Esophagus mucosa (tissue), 1 donor: ENCODE results near the gene IPPK. TPM values are rescaled to one million over a fixed set of nuclear protein-coding genes. Genes with fewer than 3 reads are reported as not detected.
A peak's percentile ranks its signal among the peaks of the same experiment; 100 is the strongest.

Experiments
- ATAC-seq: fragments of 200-7000 bp; cut with Tn5 transposase; one replicate; pipeline ENCODE4 v1.9.1; 2020
- total RNA-seq: library from RNA; stranded (reverse); gene quantifications from one replicate; pipeline ENCODE4 v1.2.4, GENCODE V29; 2023
- donor health status: DM: yes; HTN: yes; CAD: no.

The IPPK gene
- total RNA-seq, 1 donor from 2014 or later, result 37.6 TPM

DNA sequence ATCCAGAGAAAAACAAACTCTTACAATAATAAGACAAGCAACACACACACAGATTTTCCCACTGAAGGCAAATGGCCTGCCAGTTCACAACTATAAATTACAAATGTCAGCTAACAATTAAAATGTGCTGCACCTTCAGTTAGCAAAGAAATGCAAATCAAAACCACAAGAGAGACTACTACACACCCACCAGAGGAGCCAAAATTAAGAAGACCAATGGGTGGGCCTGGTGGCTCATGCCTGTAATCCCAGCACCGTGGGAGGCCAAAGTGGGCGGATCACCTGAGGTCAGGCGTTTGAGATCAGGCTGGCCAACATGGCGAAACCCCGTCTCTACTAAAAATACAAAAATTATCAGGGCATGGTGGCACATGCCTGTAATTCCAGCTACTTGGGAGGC, 15.1 kb upstream of the IPPK start:
- ATAC-seq, result no peak

DNA sequence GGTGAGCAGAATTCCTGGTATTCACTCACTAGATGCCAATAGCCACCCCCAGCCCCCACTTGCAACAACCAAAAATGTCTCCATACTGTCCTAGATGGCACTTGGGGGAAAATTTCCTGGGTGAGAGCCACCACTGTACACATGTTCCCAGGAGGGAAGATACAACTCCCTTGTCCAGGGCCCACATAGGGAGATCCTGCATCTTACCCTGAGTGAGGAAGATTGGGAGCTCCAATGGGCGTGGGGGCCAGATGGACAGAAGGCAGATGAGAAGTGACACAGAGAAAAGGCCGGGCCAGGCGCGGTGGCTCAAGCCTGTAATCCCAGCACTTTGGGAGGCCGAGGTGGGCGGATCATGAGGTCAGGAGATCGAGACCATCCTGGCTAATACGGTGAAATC, 12.3 kb upstream of the IPPK start:
- ATAC-seq, result no peak

DNA sequence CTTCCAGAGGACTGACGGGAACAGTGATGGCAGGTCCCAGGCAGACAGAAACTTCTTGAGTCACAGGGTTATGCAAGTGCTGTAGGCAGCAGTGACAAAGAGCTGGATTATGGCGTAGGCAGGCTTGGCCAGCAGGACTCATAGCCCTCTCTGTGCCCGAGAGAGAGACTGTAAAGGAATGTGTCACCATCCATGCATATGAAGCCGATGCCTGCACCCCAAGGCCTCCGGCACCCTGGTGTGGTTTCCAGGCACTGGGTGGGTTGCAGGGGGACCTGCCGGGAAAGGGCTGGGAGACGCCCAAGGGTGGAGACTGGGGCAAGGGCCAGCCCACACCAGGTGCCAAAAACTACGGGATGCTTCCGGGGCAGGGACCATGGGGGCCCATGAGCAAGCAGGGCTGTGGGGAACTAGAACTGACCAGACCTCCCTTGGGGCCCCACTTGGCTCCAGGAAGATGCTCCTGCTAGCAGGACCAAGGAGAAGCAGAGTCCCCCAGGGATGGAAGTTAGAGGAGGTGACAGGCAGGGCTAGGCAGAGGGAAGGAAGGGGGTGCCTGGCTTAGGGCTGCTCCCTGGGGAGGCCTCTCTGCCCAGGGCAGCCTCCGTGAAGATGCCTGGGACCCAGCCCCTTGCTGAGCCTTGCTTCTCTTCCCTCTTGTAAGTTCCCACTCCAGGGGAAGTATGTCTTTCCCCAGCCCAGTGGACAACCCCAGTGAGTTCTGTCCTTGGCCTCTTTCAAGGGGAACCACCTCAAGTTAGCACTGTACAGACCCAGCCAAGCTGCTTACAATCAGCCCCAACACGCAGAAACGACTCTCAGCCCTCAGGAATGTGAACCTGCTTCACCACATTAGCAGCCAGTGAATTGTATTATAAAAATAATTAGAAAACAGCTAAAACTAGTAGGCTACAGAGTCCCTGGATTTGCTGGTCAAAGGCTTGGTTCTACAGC, 10.5 kb upstream of the IPPK start:
- peak; percentile 91 for ATAC-seq

DNA sequence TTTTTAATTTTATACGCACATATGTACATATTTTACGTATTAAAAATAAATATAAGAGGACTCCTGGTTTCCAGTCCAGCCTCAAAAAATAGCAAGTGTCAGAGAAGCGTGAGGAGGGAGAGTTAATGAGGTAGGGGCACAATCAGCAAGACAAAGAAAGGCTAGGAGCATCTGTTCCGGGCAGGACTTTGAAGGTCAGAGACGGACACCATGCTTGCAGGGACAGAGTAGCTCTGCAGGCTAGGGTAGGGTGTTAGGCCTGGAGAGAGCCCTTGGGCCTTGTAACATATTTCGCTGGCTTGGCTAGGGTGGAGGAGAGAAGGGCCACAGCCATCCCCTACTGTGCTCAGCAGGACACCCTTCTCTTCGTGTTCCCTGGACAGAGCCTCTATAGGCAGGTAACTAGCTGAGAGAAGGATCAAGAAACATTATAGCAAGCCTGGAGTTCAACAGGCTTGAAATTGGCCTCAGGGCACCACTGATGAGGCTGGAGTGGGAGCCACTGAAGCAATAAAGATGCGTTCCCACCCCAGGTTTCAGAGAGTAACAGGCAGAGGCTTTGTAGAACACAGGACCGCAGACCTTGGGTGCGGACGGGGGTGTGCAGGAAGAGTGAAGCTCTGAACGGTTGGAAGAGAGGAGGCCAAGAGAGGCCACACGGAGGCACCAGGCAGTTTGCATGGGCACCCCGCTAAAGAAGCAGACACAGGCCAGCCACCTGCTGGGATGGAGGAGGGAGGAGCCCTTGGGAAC, 9.7 kb upstream of the IPPK start:
- ATAC-seq, result no peak

DNA sequence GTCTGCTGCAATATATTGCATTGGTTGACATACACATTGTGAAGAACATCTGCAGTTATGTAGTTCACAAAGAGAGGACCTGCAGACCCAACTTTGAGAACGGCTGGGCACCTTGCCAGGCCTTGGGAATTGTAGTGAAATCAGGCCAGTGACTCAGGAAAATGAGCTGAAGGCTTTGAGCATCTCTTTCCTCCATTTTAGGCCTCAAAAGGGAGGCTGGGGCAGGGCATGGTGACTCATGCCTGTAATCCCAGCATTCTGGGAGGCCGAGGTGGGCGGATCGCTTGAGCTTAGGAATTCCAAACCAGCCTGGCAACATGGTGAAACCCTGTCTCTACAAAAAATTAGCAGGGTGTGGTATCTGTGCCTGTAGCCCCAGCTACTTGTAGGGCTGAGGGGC, 1.4 kb upstream of the IPPK start:
- ATAC-seq, result peak; percentile 41

DNA sequence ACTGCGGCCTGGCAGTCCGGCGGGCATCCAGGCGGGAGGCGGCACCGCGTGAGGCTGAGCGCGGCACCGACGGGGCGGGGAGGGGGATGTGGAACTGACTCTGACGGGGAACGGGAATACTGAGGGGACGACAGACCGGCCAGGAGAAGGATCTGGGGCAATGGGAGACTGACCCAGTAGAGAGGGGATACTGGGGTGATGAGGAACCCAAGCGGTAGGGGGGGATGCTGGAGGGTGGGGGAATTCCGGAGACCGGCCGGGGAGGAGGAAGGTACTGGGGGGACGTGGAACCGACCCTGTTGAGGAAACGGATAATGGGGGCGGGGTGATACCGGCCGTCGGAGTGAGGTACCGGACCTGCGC, 423 bp downstream of the IPPK start:
- ATAC-seq, result peak; percentile 3

DNA sequence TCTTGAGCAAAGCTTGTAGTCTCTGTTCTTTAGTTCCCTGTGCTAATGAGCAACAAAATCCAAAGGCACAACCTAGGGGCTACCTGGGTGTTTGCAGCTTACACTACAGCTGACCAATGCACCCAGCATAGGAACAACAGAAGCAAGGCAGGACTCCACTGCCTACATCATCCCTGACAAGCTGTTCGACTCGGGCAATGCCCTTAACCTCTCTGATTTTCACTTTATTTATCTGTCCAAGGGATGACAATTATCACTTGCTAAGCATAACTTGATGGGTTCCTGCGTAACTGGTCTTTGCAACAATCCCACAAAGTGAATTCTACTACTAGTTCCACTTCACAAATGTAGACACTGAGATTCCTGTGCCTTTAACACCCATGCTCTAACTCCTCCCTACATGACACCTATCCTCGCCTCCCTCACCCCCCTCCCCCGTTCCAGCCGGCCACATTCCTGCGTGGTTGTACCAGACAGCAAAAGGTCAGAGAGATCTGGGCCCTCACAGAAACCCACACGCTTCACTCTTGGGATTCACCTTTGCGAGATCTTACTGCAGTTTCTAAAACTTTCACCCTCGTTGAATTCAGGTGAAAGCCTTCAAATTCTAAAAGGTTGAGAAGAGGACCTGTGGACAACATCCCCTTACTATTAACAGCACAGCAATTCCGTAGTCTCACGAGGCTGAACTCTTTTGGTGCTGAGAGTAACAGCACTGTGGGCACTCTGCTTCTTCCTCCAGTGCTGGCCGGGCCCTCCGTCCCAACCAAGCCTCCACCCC, 995 bp downstream of the IPPK start:
- ATAC-seq, result peak; percentile 67

DNA sequence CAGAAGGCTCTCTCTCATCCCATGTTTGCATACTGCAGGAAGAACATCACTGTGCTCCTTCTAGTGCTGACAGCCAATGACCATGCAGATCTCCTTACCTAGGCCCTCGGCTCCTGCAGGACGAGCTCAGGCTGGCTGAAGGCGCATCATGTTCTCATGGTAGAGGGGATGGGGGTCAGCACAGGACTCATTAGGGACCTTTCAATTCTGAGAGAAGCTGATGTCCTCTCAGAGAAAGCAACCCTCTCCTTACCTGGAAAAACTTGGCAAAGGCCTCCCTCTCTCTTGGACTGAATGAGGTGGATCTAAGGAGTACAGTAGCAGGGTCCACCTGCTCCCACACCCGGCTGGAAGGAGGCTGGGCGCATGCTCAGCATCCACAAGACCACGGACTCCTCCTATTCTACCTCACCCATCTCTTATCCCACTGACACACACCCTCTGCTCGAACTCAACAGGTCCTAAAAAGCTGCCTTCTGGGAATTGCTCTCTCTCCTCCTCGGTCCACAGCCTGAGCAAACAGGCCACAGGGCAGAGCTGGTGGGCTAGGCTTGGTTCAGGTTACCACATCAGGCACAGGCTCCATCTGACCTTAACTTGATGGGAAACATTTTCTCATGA, 2.9 kb downstream of the IPPK start:
- ATAC-seq, result no peak

DNA sequence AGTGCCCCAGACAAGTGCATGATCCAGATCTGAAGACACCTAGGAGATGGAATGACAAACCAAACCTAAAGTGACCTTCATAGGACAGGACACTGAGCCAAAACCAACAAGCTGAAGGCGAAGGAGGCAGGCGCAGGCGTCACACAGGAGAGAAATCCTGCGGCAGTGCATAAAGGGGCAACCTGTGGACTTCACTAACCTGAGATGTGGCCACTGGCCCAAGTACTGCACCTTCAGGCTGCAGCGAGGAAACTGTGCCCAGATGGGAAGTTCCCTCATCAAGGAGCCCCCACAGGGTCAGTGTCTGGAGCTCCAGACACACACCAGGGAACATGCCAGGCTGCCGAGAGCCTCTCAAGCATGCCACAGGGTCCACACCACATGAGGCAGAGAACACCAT, 3.7 kb downstream of the IPPK start:
- no peak for ATAC-seq

DNA sequence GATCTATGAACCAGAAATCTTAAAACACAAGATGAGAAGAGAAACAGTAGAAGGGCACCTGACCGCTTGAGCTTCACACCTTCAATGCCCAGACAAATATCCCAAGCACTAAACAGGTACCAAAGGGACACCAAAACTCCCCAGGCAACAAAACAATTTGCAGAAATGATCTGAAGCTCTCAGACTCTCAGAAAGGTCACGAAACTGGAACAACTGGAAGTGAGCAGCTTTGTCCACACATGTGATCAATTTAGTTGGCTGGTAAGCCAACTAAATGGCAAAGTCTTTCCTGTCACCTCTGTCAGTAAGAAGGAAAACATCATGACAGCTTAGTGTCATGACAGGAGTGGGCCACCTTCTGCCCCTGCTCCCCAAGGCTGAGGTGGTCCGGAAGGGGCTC, 4.1 kb downstream of the IPPK start:
- ATAC-seq, result no peak

DNA sequence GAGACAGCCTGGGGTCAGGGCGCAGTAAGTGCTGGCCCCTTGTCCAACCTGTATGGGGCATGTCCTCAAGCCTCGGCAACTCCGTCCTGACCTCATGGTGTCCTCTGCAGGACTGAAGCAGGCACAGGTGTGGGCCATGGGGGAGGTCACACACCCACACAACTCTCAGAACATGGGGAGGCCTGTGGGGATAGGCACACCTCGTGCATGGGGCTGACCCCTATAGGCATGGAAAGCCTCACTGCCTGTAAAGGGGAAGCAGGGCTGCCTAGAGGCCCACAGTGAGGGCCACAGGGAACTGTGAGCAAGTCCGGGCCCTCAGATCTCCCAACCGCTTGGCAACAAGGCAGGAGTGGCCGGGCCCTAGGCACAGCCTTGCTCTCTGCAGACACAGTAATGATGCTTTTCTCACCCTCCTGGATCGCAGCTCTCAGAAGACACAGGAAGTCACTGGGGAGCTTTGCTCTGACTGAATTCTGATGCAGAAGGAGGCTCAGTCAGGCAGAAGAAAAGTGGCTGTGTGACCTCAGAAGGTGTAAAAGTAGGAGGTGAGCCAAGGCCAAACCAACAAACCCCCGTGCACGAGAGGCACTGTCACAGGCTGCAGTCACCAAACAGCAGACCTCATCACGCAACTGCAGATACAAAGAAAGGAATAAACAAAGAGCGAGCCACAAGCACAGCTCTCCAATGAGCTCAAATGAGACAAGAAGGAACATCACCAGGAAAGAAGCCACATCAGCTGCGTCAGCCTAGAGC, 5.4 kb downstream of the IPPK start:
- peak; percentile 2 for ATAC-seq

DNA sequence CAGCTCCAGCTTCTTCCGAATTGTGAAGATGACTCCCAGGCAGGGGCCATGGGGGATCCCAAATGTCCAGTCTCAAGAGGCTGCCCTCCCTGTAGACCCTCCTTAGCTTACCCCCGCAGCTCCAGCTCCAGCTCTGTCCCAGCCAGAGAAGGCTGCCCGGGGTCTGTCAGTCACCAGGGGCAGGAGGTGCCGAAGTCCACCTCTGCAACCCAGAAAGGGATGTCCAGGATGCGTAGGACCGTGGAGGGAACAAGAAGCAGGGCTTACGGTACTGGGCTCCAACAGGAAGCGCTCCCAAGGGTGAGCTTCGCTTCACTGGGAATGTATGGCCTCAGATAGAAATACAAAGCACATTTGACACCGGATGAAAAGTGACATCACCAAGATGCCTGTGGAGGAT, 6.0 kb downstream of the IPPK start:
- peak; percentile 2 for ATAC-seq

DNA sequence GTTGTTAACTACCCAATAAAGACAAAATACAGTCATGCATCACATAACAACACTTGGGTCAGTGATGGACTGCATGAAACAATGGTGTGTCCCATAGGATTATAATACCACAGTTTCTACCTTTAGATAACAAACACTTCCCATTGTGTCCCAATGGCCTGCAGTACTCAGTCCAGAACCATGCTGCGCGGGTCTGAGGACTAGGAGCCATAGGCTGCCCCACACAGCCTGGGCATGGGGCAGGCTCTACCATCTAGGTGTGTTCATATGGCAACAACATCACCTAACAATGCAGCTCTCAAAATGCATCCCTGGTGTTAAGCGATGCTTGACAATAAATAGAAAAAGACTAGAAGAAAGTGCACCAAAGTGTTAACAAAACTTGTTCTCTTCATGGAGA, 6.8 kb downstream of the IPPK start:
- ATAC-seq, result no peak

DNA sequence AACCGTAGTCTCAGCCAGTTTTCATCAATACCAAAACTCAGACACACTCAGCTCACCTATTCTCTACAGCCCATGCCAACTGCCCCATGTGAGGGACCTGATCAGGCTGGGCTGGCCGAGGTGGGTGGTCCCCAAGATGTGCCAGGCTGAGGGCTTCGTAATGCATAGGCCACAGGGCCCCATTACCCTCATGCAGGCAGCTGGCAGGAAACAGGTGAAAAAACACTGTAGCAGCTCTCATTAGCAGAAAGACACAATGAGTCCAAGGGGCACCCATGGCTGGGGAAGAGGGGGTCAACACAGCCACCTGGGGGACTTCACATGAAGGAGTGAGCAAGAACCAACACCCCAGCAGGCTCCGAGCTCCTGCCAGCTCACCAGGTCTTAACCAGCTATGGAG, 8.2 kb downstream of the IPPK start:
- no peak for ATAC-seq

DNA sequence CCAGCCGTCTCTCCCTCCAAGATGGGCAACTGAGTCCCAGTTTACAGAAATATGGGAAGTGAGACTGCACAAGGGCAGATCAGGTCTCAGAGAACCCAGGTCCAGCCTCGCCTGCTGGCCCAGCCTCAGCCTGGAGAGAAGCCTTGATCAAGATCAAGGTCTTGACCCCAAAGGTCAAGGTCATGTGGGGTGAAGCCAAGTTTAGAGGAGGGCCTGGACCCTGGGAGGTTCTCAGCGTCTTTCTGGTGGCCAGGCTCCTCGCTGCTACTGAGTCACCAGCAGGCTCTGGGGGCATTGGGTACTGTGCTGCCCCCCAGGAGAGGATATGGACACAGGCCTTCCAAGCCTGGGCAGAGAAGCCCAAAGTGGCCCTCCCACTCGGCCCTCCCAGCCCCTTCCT, 8.8 kb downstream of the IPPK start:
- ATAC-seq, result no peak

DNA sequence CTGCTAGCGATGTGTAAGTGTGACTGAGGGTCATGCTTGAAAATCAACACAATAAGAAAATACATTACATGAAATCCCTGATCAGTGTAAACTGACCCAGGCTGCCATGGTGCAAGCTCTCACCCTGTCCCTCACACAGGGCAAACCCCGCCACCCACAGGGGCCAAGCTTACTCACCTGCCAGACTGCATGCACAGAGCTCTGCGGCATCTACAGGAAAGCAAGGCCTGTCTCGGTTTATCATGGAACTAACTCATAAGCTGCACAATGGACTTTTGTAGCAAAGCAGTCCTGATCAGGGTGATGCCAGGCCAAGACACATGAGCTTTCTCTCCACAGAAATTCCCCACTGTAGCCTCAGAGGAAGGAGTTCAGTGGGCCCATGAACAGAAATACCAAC, 9.7 kb downstream of the IPPK start:
- ATAC-seq, result no peak

DNA sequence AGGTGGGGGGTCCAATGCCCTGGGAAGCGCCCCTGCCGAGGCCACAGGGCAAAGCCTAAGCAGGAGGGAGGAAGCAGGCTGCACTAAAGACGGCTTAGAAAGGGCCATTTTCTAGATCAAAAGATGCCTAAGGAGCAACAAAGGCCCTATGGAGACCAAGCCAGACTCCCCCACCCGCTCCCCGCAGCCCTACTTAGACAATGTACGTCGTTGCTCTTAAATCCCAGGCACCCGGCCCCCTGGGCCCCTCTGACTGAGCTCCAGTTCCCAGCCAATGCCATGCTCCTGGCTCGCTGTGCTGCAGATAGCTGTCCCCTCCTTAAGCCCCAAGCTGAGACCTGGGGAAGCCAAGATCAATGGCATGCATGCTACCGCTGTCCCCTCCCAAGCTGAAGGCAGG, 10.3 kb downstream of the IPPK start:
- ATAC-seq, result no peak

DNA sequence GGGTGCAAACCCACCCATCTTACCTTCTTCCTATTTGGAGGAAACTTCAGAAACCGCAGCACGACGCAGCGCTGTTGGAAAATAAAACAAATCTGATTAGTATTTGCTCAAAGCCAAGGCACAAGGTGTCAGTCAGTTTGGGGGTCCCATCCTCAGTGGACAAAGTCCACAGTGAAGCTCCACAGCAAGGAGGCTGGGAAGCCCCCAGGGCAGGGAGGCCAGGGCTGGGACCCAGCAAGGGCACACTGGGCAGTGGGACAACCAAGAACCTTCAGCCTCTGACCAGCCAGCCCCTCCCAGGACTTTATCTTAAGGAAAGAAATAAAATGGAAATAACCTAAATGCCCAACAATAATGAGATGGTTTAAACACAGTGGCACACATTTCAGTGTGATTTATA, 11.3 kb downstream of the IPPK start:
- ATAC-seq, result no peak

DNA sequence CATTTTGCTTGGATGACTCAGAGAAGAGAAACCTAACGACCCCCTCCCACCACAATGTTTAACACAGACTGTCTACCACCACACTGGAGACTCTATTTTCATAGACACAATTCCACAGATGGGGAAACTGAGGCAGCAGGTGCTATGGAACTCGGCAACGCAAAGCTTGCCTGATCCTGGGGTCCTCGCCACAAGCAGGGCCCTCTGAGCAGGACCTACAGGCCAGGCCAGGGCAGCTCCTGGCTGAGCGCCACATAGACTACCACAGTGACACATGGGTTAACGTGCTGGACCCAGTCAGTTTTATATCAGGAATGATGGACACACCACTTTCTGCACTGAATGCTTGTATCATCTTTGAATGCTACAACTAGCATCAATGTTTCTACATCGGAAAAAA, 11.8 kb downstream of the IPPK start:
- no peak for ATAC-seq

DNA sequence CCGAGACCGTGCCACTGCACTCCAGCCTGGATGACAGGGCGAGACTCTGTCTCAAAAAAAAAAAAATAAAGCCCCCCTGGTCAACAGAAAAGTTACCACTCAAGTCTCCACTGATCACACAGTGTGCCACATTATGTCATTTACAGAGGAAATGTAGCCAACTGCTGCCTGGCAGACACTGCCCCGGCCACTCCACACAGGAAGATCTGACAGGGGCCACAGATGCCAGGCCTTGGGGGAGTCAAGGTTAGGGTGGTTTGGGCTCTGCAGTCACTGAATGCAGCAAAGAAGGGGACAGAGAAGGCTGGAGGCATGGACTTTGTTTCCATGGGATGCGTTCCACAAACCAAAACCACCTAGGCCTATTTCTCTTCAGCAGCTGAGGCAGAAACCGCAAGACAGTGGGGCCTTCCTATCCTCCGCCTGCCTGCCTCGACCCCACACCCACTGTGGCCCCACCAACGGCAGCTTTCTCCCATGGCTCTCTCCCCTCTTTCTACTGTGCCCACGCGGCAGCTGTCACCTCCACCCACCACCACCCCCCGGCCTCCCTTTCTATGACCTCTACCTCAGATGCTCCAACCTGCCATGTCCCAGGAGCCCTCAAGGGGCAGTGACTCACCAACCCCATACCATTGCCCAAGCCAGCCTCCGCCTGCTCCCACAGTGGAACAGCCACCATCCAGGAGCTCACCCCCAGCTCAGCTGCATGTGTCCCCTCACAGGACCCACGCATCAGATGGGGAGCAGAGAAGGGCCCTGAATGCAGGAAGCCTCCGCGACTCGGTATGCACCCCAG, 12.4 kb downstream of the IPPK start:
- ATAC-seq, result peak; percentile 24

DNA sequence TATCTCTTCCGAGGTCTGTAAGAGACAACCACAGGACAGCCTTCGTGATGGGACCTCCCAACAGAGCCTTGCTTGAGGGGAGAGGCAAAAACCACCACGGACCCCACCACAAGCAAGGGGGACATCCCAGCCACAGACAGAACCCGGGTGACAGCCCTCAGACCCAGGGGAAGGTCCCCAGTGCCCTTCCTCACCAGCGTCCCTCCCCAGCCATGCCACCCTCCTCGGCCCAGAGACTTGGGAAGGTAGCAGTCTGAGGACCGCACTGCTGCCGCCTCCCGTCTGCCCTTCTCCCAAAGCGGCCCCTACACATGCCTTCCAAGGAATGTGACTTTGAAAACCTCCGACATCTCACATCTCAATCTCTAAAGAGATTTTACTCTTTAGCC, 13.4 kb downstream of the IPPK start:
- ATAC-seq, result no peak
